NB4 (cell line): ENCODE measurements around the gene ISM1.

Experiments
- DNase-seq: peaks from one replicate; pipeline ENCODE4 v3.0.0; 2010; ENCODE audit warnings: low read depth
- H3K4me3 ChIP-seq: one replicate; pipeline ENCODE4 v1.5.1; 2011; ENCODE audit warnings: mild to moderate bottlenecking, low read depth, low read length, moderate library complexity
- MAX ChIP-seq: IDR thresholded peaks from 2 replicates; pipeline ENCODE4 v1.6.1; 2011; ENCODE audit warnings: low read depth, low read length
- MYC ChIP-seq: IDR thresholded peaks from 2 replicates; pipeline ENCODE4 v1.6.1; 2011; ENCODE audit warnings: low read depth, low read length
- POLR2A ChIP-seq: IDR thresholded peaks from 2 replicates; pipeline ENCODE4 v1.6.1; 2011; ENCODE audit warnings: mild to moderate bottlenecking; ENCODE audit not compliant: insufficient read length; ENCODE audit errors: extremely low read depth
- TF ChIP-seq, protein P1 (sequence below): IDR thresholded peaks from one replicate; pipeline ENCODE4 v1.5.1; 2012; ENCODE audit warnings: low read depth, low read length

ISM1 gene

DNA sequence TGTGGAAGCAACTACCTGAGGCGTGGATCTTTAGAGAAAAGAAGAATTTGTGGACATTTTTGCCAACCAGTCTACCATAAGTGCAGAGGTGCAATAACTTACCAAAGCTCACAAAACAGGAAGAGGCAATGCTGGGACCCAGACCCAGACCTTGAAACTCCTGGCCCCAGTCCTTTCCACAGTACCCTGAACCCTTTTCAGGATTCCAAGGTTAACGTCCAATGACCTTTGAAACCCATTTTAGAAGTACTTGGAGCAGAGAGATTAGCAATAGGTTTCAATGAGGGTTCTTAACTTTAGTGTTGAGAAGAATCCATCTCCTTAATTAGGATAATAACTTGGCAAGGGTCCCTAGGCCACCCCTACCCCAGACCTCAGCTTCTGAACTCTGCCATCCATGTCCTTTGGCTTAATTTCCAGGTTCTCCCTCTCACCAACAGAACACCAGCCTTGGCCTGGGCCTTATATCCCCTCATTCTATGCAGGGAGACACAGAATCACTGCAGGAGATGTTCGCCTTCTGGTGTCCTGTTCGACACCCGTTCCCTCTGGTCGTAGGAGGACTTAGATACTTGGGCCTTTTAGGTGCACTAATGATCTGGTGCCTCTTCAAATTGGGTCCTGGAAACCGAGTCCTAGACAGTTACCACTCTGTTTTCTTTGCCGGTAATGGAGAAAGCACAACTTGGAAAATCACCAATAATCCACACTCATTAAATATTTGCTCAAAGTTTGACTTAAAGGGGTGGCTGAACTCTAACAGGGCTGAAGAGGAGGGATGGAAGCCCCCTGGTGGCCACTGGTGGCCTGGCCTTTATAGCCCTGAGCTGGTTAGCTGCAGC, 40.6 kb downstream of the ISM1 start:
- TF ChIP-seq, protein P1, sequence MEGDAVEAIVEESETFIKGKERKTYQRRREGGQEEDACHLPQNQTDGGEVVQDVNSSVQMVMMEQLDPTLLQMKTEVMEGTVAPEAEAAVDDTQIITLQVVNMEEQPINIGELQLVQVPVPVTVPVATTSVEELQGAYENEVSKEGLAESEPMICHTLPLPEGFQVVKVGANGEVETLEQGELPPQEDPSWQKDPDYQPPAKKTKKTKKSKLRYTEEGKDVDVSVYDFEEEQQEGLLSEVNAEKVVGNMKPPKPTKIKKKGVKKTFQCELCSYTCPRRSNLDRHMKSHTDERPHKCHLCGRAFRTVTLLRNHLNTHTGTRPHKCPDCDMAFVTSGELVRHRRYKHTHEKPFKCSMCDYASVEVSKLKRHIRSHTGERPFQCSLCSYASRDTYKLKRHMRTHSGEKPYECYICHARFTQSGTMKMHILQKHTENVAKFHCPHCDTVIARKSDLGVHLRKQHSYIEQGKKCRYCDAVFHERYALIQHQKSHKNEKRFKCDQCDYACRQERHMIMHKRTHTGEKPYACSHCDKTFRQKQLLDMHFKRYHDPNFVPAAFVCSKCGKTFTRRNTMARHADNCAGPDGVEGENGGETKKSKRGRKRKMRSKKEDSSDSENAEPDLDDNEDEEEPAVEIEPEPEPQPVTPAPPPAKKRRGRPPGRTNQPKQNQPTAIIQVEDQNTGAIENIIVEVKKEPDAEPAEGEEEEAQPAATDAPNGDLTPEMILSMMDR, result peak; percentile 92
- TF ChIP-seq MAX (no peak), MYC (no peak), POLR2A (no peak)
- no peak overlapping the region for H3K4me3 ChIP-seq
- peak; percentile 56 for DNase-seq

GRCh38 chr20:13262302-13262650, 41.2 kb downstream of the ISM1 start:
- H3K4me3 ChIP-seq, result no peak overlapping the region
- no peak for DNase-seq
- TF ChIP-seq MAX, result no peak
- TF ChIP-seq, protein P1, result no peak
- no peak for TF ChIP-seq POLR2A
- no peak for TF ChIP-seq MYC

- H3K4me3 ChIP-seq, result no peak overlapping the region
- TF ChIP-seq MAX (no peak), POLR2A (no peak), MYC (no peak)
- TF ChIP-seq, protein P1, result no peak
- DNase-seq, result no peak
Observed at GRCh38 chr20:13262671-13263360, 41.7 kb downstream of the ISM1 start.

GRCh38 chr20:13263451-13263850, 42.4 kb downstream of the ISM1 start:
- DNase-seq, result no peak
- TF ChIP-seq MAX (no peak), POLR2A (no peak), MYC (no peak)
- TF ChIP-seq, protein P1, result no peak
- no peak overlapping the region for H3K4me3 ChIP-seq

GRCh38 chr20:13264907-13265306, 43.8 kb downstream of the ISM1 start:
- DNase-seq, result no peak
- no peak for TF ChIP-seq MYC
- H3K4me3 ChIP-seq, result no peak overlapping the region

- TF ChIP-seq MAX (no peak), POLR2A (no peak), MYC (no peak)
- TF ChIP-seq, protein P1, result no peak
- no peak overlapping the region for H3K4me3 ChIP-seq
- DNase-seq, result no peak
Observed at GRCh38 chr20:13265941-13266340, 44.9 kb downstream of the ISM1 start.
